Peyer's patch (tissue), 4 donors: ENCODE measurements around the gene EPN1.

Experiments used
- POLR2A ChIP-seq, 2 donors: fragments of 450-650 bp; IDR thresholded peaks; one replicate each; pipeline ENCODE4 v1.5.1; 2017; ENCODE audit warnings: antibody characterized with exemption in 2 of 2, mild to moderate bottlenecking in 2 of 2, moderate library complexity in 2 of 2
- TF ChIP-seq, protein P1 (sequence below), 6 experiments: fragments of 450-650 bp in 4 of 6; fragments of 200-600 bp in 2 of 6; sonication (generic) in 1 of 6; IDR thresholded peaks; one replicate each; pipeline ENCODE4 v1.5.1; 2017 to 2019; ENCODE audit warnings: antibody characterized with exemption in 6 of 6, mild to moderate bottlenecking in 3 of 6, moderate library complexity in 1 of 6

DNA sequence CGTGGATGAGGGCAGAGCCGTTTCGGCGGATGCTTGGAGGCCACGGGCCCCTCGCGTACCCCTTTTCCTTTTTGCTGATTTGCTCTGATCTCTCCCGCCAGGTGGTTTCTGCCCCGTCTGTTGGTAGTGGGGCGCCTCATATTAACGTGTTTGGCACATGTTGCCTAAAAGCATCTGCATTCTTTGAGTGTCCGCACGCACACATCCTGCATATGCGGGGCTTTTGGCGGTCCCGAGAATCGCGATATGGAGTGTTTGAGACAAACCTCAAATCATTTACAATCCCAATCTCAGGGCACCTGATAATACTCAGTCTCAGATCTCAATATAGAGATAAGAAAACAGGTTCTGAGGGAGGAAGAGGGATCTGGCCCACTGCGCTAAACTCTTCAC, 19.4 kb upstream of the EPN1 start:
- TF ChIP-seq, protein P1, sequence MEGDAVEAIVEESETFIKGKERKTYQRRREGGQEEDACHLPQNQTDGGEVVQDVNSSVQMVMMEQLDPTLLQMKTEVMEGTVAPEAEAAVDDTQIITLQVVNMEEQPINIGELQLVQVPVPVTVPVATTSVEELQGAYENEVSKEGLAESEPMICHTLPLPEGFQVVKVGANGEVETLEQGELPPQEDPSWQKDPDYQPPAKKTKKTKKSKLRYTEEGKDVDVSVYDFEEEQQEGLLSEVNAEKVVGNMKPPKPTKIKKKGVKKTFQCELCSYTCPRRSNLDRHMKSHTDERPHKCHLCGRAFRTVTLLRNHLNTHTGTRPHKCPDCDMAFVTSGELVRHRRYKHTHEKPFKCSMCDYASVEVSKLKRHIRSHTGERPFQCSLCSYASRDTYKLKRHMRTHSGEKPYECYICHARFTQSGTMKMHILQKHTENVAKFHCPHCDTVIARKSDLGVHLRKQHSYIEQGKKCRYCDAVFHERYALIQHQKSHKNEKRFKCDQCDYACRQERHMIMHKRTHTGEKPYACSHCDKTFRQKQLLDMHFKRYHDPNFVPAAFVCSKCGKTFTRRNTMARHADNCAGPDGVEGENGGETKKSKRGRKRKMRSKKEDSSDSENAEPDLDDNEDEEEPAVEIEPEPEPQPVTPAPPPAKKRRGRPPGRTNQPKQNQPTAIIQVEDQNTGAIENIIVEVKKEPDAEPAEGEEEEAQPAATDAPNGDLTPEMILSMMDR (IDR thresholded peaks at IDR 0.05), result no peak
- TF ChIP-seq POLR2A (IDR thresholded peaks at IDR 0.05), result no peak
